AG04449 (cell line): ENCODE measurements around the gene CYP27C1.

Source experiments
- CTCF ChIA-PET: fragments of 350-600 bp; formaldehyde crosslinking; extraction: SDS; loops from one replicate; lab custom pipeline; 2021; ENCODE audit warnings: antibody characterized with exemption; lab: Yijun Ruan, JAX
- POLR2A ChIA-PET: fragments of 400-600, 350-600 bp; formaldehyde crosslinking; extraction: SDS; loops from one replicate; lab custom pipeline; 2020; ENCODE audit warnings: antibody characterized with exemption, inconsistent platforms; lab: Yijun Ruan, JAX
- DNase-seq: peaks from one replicate; pipeline ENCODE4 v3.0.0-alpha.2; 2010; ENCODE audit warnings: low read depth, low spot score
- H3K4me3 ChIP-seq: 2 replicates; pipeline ENCODE4 v1.5.1; 2011; ENCODE audit warnings: low read depth, mild to moderate bottlenecking, control low read depth, low read length
- TF ChIP-seq, protein P1 (sequence below): IDR thresholded peaks from one replicate; pipeline ENCODE4 v1.5.1; 2011; ENCODE audit warnings: mild to moderate bottlenecking, moderate library complexity, low read length, control low read depth, inconsistent platforms; ENCODE audit not compliant: insufficient read depth; ENCODE audit errors: missing control alignments

CYP27C1 gene

DNA sequence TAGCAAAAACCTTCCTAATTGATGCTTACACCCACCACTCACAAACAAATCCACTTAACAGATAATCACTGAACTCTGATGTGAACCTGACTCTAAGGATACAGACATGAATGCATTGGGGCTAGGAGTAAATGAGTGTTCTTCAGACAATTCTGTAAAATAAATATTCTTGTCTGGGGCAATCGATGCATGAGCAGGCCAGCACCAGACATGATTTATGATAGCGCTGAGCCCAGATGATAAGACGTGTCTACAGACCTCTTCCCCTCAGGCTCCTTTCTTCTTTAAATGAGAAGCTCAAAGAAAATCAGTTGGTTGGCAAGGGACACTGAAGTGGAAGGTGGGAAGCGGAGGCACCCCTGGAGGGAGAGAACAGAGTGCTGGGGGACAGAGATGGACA lies 85.9 kb downstream of the CYP27C1 start:
- TF ChIP-seq, protein P1, sequence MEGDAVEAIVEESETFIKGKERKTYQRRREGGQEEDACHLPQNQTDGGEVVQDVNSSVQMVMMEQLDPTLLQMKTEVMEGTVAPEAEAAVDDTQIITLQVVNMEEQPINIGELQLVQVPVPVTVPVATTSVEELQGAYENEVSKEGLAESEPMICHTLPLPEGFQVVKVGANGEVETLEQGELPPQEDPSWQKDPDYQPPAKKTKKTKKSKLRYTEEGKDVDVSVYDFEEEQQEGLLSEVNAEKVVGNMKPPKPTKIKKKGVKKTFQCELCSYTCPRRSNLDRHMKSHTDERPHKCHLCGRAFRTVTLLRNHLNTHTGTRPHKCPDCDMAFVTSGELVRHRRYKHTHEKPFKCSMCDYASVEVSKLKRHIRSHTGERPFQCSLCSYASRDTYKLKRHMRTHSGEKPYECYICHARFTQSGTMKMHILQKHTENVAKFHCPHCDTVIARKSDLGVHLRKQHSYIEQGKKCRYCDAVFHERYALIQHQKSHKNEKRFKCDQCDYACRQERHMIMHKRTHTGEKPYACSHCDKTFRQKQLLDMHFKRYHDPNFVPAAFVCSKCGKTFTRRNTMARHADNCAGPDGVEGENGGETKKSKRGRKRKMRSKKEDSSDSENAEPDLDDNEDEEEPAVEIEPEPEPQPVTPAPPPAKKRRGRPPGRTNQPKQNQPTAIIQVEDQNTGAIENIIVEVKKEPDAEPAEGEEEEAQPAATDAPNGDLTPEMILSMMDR = no peak
- ChIA-PET CTCF (interaction anchor here (0.8 kb wide), 1 partner anchor 9 kb away, joined by 3 read pairs; no protein-coding TSS in a partner anchor), POLR2A (no interaction called here)
- no peak overlapping the region for H3K4me3 ChIP-seq
- no peak for DNase-seq
